ENCODE results near the gene FBLL1.
"Not testable (repeated sequence)": the region's sequence is repeated elsewhere in the genome, so short reads cannot be mapped to it uniquely, and the experiment has no call there.

The FBLL1 gene

DNA sequence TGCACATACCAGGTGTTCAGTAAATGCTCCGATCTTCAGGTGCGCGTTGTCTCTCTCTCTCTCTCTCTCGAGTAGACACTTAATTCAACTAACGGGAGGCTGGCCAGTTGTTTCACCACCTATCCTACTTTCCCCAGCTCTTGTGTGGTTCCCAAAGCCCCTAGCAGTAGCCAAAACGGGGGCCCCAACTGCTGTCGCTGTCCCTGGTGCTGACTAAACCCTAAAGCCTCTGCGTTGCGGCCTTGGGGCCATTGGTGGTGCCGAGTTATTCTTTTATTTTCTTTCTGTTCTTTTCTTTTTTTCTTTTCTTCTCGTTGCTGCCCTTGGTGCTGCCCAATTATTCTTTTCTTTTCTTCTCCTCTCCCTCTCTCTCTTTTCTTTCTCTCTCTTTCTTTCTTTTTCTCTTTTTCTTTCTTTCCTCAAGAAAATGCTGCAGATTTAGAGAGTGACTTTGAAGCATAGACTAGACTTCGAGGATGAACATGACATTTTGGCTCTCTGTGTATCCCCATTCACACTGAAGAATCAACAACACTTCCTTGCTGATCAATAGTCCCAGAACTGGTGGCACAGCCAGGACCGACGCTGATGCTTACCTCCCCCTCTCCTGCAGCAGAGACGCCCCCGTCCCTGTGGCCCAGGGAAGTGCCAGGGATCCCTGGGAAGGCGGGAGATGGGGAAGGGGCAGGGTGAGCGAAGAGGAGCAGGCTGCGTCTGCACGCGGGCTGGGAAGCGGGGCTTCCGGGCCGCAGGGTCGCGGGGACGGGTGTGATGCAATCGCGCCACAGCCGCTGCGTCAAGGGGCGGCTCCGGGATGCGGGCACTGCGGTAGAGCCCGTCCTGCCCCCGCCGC is at the start of gene FBLL1:
Gene FBLL1 (plus strand): TSS at position 785 of the 853 bp plus-strand sequence. CDS start 200 bp downstream, outside the sequence.
- no peak for DNase-seq

DNA sequence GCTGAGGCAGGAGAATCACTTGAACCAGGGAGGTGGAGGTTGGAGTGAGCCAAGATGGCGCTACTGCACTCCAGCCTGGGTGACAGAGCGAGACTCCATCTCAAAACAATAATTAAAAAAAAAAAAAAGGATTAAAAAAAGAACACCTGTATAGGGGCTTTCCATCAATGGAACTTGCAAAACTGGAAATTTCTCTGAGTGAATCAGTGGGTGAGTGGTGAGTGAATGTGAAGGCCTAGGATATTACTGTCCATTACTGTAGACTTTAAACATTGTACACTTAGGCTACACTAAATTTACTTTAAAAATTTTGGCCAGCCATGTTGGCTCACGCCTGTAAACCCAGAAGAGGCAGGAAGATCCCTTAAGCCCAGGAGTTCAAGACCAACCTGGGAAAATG is 48.5 kb upstream of the FBLL1 start:
- DNase-seq = no peak

DNA sequence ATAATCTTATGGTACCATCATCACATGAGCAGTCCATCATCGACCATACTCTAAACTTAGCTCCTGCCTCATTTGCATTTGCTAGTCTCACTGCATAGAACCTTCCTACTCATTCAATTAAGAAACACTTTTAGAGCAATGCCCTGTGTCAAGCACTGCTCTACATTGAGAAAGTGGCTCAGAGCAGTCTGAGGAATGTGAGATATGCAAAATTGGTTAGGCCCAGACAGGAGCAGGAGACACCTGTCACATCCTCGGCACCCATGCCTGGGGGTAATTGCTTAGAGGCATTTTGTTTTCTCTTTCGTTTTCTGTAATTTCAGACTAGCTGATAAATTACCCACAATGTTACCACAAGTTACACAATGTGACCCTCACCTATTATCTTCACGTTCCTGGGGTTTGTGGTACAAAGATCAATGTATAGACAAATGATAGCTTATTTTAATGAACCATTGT is 47.7 kb upstream of the FBLL1 start:
- DNase-seq = no peak

DNA sequence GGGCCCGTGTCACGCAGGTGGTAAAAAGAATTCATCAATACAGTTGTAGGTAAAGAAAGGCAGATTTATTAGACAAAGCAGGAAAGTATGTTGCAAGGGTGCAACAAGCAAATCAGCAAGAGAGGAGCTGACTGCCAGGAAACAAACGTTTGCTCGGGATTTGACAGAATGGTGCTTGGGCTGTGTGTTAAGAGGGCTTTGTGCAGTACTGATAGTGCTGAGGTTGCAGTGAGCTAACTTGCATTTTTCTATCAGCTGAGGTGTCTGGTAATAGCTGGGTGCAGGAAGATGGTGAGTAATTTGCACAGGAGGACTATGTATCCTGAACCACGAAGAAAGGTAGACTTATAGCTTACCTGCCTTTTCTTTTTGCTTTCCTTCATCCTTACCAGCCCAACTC is 46.7 kb upstream of the FBLL1 start:
- DNase-seq = no peak

DNA sequence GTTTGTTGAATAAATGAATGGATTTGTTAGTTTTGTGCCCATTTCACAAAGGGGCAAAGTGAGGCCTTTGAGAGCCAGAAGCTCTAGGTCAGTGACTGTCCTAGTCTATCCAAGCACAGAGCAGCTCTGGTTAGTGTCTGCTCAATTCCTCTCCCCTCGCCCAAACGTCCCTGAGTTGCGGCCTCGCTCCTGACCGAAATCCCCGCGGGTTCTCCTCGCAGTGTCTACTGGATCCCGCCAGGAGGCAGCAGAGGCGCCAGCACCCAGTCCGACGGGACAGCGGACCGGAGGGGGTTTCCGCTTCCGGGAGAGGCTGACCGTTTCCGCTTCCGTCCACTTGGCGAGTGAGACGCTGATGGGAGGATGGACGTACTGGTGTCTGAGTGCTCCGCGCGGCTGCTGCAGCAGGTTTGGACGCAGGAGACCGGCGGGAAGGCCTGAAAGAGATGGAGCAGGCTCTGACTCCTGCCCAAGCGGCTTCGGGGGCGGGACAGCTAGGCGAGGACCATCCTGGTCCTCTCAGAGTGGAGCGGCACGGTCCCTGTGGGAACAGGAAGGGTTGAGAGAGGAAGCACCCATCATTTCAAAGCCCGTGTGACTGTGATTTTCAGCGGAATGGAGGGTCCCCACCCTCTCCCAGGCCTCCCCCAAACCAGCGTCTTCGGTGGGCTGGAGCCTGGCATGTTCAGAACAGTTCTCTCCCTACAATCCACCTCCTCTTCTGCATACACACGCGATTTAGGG is 42.8 kb upstream of the FBLL1 start, which contains the start of gene RARS1:
Gene RARS1 (plus strand): TSS at position 336 of the 744 bp plus-strand sequence. CDS start 28 bp downstream, at position 364.
- peak; percentile 7 for DNase-seq

DNA sequence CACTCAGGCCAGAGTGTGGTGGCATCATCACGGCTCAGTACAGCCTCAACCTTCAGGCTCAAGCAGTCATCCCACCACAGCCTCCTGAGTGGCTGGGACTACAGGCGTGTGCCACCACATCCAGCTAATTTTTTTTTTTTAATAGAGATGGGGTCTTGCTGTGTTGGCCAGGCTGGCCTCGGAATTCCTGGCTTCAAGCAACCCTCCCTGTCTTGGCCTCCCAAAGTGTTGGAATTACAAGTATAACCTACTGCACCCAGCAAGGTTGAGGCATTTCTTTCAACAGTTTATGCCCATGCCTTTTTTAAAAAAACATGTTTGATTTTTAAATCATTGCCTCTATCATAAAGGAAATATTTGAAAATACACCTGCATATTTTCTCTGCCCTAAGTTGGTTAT is 40.0 kb upstream of the FBLL1 start:
- DNase-seq = no peak

DNA sequence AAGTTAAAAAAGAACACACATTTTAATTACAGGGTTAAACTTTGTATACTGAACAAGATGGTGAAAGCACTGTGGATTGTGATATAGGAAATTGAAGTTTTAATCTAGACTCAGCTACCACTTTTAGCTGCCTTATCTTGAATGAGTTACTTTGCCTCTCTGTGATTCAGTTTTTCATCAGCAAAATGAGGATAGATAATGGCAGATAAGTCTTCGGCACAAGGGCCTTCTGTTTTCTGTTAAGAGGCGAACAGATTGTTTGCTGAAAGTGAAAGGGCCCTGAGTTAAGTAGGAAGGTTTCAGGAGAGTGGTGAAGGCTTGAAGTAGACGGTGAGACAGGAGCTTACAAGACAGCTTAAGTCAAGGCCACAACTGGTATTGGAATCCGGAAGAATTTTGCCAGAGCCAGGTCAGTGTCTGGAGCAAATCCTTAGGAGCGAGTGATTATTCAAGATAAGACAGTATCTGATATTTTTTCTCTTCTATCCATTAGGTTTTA is 35.0 kb upstream of the FBLL1 start:
- no peak for DNase-seq

DNA sequence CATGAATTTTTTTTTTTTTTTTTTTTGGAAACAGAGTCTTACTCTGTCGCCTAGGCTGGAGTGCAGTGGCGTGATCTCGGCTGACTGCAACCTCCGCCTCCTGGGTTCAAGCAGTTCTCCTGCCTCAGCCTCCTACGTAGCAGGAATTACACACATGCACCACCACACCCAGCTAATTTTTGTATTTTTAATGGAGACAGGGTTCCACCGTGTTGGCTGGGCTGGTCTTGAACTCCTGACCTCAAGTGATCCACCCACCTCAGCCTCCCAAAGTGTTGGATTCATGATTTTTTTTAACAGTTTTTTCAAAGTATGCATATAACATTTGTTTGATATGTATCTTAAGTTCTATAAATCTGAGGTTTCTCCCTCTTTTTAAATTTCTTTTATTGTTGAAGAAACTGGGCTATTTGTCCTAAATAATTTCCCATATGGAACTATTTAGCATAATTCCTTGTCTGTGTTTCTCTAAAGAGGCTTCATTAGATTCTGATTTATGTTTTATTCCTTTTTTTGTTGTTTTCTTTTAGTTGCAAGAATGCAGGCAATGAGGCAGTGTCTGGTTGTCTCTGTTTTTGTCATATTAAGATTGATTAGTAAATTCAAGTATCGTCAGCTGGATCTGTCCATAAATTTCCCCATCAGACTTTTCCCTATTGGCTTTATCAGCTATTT is 26.4 kb upstream of the FBLL1 start:
- DNase-seq = no peak

DNA sequence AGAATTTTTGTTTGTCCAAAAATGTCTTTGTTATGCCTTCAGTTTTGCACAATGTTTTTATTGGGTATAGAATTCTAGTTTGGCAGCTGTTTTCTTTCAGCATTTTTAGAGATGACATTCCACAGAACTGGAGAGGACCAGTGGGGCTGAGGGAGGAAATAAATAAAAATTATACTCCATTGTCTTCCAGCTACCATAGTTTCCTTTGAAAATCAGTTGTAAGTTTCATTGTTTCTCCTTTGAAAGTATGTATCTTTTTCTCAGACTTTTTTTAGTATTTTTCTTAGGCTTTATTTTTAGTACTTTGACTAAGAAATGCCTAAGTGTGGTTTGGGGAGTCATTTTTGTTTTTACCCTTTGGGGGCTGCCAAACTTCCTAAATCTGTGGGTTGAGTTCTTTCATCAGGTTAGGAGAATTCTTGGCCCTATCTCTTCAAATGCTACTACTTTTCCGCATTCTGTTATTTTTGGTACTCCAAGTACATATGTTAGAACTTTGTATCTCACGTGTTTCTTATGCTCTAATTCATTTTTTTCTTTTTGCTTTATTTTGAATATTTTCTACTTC is 15.2 kb upstream of the FBLL1 start:
- DNase-seq = no peak

DNA sequence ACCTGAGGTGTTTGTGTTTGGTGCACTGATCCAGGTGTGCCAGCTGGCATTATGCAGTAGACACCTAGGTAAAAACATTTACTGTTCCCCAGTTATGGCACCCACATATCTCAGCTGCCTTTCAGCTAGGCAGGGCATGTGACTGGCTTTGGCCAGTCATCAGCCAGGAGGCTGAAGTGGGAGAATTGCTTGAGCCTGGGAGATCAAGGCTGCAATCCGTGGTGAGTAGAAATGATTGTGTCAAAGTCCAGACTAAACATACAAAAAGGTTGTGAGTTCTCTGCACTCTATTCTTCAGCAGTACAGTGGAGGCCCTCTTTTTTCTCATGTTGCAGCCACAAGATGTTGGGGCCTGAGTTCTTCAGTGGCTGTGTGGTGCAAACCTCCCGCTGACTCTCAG is 3.2 kb upstream of the FBLL1 start:
- DNase-seq = no peak

DNA sequence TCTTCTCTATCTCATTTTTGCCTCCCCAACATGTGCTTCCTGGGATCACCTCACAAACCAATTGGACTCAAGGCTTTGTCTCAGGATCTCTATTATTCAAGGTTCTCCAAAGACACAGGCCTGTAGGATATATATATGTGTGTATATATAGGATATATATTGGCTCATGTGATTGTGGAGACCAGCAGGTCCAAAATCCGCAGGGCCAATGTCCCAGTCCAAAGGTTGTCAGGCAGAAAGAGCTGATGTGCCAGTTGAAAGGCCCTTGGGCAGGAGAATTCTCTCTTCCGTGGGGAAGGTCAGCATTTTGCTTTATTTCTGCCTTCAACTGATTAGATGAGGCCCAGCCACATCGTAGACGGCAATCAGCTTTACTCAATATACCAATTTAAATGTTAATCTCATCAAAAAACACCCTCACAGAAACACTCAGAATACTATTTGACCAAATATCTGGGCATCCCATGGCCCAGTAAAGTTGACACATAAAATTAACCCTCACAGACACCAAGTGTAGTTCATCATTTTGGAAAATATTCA is 1.3 kb upstream of the FBLL1 start:
- DNase-seq = no peak

DNA sequence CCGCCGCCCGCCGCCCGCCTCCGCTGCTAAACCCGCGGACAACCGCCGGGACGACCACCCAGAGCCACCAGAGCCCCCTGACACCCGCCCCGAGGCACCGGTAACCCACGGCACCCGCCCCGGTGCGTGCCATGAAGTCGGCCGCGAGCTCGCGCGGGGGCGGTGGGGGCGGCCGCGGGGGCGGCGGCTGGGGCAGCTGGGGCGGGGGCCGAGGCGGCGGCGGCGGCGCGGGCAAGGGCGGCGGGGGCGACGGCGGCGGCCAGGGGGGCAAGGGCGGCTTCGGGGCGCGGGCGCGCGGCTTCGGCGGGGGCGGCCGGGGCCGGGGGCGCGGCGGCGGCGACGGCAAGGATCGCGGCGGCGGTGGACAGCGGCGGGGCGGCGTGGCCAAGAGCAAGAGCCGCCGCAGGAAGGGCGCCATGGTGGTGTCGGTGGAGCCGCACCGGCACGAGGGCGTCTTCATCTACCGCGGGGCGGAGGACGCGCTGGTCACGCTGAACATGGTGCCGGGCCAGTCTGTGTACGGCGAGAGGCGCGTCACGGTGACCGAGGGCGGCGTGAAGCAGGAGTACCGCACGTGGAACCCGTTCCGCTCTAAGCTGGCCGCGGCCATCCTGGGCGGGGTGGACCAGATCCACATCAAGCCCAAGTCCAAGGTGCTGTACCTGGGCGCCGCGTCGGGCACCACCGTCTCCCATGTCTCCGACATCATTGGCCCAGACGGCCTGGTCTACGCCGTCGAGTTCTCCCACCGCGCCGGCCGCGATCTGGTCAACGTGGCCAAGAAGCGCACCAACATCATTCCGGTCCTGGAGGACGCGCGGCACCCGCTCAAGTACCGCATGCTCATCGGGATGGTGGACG is 499 bp downstream of the FBLL1 start:
- DNase-seq = no peak

DNA sequence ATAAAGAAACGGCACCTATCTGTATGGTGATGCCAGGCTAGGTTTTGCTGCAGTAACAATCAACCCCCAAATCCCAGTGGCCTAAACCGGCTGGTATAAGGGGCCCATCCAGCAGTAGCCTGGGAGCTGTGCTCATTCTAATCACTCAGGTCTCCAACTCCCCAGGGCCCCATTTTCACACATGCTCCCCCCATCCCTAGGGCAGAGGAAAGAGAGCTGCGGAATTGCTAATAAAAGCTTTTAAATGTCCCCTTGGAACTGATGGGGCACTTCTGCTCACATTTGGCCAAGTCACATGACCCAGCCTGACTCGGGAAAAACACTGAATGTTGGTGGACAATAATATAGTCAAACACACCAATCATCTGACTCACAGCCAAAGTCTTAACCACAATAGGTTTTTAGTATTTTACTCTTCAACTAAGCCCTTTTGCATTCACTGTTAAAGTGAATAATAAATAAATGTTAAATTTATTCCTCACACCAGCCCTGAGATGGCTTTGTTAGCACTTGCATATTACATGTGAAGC is 1.6 kb downstream of the FBLL1 start:
- DNase-seq = no peak

DNA sequence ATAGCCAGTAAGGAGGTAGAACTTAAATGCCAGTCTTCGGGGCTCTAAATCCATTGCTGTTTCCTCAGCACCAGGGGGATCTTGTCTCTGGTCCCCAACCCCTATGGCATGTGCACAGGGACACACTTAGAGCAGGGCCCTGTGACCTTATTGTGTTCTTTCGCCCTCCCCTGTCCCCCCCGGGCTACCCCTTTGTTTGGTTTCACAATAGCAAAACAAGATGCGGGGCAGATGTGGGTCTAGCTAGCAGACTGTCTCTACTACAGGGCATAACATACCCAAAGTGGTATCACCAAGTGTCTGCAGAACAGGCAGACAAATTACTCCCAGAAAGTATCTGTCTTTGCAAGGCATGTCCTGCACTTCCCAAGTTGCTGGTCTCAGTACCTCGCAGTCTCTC is 2.1 kb downstream of the FBLL1 start:
- no peak for DNase-seq

DNA sequence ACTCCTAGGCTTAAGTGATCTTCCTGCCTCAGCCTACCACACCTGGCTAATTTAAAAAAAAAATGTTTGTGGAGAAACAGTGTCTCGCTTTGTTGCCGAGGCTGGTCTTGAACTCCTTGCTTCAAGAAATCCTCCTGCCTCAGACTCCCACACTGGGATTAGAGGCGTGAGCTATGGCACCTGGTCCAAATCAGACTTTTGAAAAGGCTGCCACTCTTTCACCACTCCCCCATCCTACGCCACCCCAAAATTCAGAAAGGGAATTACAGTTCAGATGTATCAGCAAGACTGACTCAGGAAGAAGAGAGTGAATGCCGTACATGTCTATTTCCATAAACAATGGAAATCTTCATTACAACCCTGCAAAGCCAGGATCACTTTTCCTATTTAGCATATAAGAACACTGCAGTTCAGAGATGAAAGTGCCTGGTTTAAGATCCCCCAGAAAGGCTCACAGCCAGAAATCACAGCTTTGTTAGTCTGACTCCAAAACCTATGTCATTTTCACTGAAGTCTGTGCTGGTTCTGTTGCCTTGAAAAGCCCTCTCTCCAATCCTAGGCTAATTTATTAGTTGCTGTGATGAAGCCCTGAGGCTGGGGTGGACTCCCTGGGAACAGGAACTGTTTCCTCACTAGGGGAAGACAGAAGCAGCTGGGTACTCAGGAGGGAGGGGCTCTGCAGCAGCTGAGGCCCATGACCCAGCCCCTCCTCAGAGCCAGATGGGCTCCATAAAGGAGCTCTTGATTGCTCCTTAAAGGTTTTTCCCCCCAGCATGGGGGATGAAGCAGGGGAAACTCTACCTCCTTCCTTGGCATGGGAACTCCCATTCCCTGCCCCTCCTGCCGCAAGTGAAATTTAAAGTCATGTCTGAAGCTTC is 3.1 kb downstream of the FBLL1 start:
- DNase-seq = no peak

DNA sequence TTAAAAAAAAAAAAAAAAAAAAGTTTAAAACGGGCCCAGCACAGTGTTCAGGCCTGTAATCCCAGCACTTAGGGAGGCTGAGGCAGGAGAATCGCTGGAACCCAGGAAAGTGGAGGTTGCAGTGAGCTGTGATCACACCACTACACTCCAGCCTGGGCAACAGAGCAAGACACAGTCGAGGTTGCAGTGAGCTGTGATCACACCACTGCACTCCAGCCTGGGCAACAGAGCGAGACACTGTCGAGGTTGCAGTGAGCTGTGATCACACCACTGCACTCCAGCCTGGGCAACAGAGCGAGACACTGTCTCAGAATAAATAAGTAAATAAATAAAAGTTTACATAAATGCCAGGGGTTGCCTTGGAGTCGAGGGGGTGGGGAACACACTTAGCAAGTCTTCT is 5.2 kb downstream of the FBLL1 start:
- DNase-seq = not testable (repeated sequence)

DNA sequence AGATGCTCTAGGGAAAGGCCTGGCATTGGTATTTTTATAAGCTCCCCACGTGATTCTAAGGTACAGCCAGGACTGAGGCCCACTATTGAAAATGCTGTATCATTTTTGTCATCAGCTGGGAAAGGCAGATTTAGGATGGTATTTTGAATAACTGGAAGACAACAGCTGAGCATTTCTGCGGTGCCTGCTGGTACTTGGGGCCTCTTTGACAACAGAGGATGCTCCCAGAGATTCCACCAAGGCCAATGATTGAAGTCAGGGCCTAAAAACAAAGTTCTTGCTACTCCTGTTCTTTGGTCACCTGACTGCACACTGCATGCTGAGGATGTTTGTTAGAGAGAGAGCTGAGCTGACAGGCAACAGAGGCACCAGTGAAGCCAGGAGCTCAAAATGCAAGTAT is 8.1 kb downstream of the FBLL1 start:
- DNase-seq = no peak

DNA sequence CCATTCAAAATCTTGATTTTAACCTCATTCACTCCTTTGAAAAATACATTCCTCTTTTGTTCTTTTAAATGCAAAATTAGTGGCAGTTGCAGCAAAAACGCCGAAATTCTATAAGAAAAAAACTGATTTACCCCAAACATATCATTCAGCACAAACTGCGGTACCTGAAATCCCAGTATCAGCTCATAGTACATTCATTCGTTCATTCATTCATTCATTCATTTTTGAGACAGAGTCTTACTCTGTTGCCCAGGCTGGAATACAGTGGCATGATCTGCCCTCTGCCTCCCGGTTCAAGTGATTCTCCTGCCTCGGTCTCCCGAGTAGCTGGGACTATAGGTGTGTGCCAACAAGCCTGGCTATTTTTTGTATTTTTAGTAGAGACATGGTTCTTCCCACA is 20.4 kb downstream of the FBLL1 start:
- no peak for DNase-seq

DNA sequence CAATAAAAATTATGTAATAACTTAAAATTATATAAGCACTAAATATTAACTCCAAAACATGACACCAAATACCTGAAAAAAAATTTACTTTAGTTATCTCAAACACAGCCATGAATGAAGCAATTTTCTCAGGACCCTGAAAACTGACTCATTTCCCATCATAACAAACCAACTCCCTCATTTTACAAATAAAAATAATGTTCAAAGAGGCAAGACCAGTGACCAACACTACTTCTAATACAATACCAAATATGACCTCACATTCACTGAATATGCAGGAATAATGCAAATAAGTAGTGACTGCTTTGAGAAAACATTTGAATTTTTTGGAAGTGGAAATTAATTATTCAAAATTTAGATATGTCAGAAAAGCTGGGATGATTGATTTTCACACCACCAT is 21.6 kb downstream of the FBLL1 start:
- DNase-seq = no peak

DNA sequence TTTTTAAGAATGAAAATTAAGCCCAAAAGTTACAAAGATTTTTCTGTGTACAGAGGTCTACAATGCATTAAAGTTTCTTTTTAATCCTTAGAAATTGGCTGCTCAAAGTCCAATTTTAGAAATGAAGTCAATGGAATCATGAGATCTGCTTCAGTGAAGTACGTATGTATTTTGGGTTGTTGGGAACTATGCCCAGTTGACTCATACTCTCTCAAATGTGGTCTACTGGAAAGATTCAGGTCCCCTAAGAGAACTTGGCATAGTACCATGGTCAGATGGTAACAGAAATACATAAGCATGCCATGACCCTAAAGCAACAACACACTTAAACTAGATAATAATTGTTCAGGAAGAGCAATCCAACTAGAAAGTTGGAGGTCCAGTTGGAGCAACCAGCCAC is 23.0 kb downstream of the FBLL1 start:
- no peak for DNase-seq

Data from NCI-H1436 treated with DMSO at 0.1 percent for 48 hours (cell line).